Activated T-cell treated with anti-CD3 and anti-CD28 coated beads, Interleukin-2, amount 50 U/mL, for 24 hours (primary cell): Measurements from ENCODE around the gene MTURN.

Experiments
- DNase-seq: peaks from one replicate; pipeline ENCODE4 v3.0.0-alpha.2; 2020
- H3K27ac Mint-ChIP-seq: 2 replicates; pipeline ENCODE4 v1.8.0; 2020; ENCODE audit warnings: mild to moderate bottlenecking, mixed read lengths
- H3K27me3 Mint-ChIP-seq: 2 replicates; pipeline ENCODE4 v1.8.0; 2020; ENCODE audit warnings: mixed read lengths
- H3K36me3 Mint-ChIP-seq: 2 replicates; pipeline ENCODE4 v1.8.0; 2020; ENCODE audit warnings: low read depth, mixed read lengths
- H3K4me1 Mint-ChIP-seq: 2 replicates; pipeline ENCODE4 v1.8.0; 2020; ENCODE audit warnings: low read depth, mixed read lengths
- H3K4me3 Mint-ChIP-seq: 2 replicates; pipeline ENCODE4 v1.8.0; 2020; ENCODE audit warnings: mild to moderate bottlenecking, moderate library complexity, mixed read lengths
- H3K9me3 Mint-ChIP-seq: 2 replicates; pipeline ENCODE4 v1.8.0; 2020; ENCODE audit warnings: mixed read lengths

The MTURN gene

GRCh38 chr7:30162622-30163124, 27.9 kb downstream of the MTURN start:
- H3K9me3 Mint-ChIP-seq = no peaks in the 10 kb centered on the region
- no peak for DNase-seq
- H3K4me3 Mint-ChIP-seq = peak overlapping the region; percentile 45
- H3K27ac Mint-ChIP-seq = peak overlapping the region; percentile 90
- no peaks in the 10 kb centered on the region for H3K27me3 Mint-ChIP-seq
- H3K4me1 Mint-ChIP-seq = peaks cover 53% of the 10 kb centered on the region
- H3K36me3 Mint-ChIP-seq = no peaks in the 10 kb centered on the region

GRCh38 chr7:30163231-30163894, 28.6 kb downstream of the MTURN start:
- peaks cover 51% of the 10 kb centered on the region for H3K4me1 Mint-ChIP-seq
- H3K36me3 Mint-ChIP-seq = no peaks in the 10 kb centered on the region
- H3K9me3 Mint-ChIP-seq = no peaks in the 10 kb centered on the region
- peak; percentile 37 for DNase-seq
- no peaks in the 10 kb centered on the region for H3K27me3 Mint-ChIP-seq
- peak overlapping the region; percentile 45 for H3K4me3 Mint-ChIP-seq
- H3K27ac Mint-ChIP-seq = peak overlapping the region; percentile 90

GRCh38 chr7:30164567-30164966, 29.8 kb downstream of the MTURN start:
- H3K36me3 Mint-ChIP-seq = no peaks in the 10 kb centered on the region
- no peak overlapping the region for H3K27ac Mint-ChIP-seq
- H3K4me1 Mint-ChIP-seq = peaks cover 40% of the 10 kb centered on the region
- no peaks in the 10 kb centered on the region for H3K9me3 Mint-ChIP-seq
- H3K4me3 Mint-ChIP-seq = no peak overlapping the region
- no peaks in the 10 kb centered on the region for H3K27me3 Mint-ChIP-seq
- DNase-seq = no peak

- Mint-ChIP-seq H3K4me3 (no peak overlapping the region), H3K36me3 (no peaks in the 10 kb centered on the region), H3K27ac (no peak overlapping the region), H3K9me3 (no peaks in the 10 kb centered on the region), H3K4me1 (peaks cover 30% of the 10 kb centered on the region), H3K27me3 (no peaks in the 10 kb centered on the region)
- DNase-seq = no peak
Measured at GRCh38 chr7:30165590-30165989, 30.8 kb downstream of the MTURN start.

- H3K4me3 Mint-ChIP-seq = no peak overlapping the region
- H3K4me1 Mint-ChIP-seq = peaks cover 25% of the 10 kb centered on the region
- H3K27me3 Mint-ChIP-seq = no peaks in the 10 kb centered on the region
- no peak overlapping the region for H3K27ac Mint-ChIP-seq
- H3K9me3 Mint-ChIP-seq = no peaks in the 10 kb centered on the region
- H3K36me3 Mint-ChIP-seq = no peaks in the 10 kb centered on the region
- DNase-seq = no peak
Measured at GRCh38 chr7:30166155-30166840, 31.5 kb downstream of the MTURN start.

GRCh38 chr7:30166841-30167235, 32.1 kb downstream of the MTURN start:
- Mint-ChIP-seq H3K4me3 (no peak overlapping the region), H3K4me1 (peaks cover 22% of the 10 kb centered on the region), H3K36me3 (no peaks in the 10 kb centered on the region), H3K27ac (no peak overlapping the region), H3K9me3 (no peaks in the 10 kb centered on the region), H3K27me3 (no peaks in the 10 kb centered on the region)
- DNase-seq = no peak

- no peak for DNase-seq
- Mint-ChIP-seq H3K9me3 (no peaks in the 10 kb centered on the region), H3K4me1 (peaks cover 13% of the 10 kb centered on the region), H3K36me3 (no peaks in the 10 kb centered on the region), H3K27ac (no peak overlapping the region), H3K4me3 (no peak overlapping the region), H3K27me3 (no peaks in the 10 kb centered on the region)
Measured at GRCh38 chr7:30167901-30168300, 33.1 kb downstream of the MTURN start.

GRCh38 chr7:30168835-30169573, 34.2 kb downstream of the MTURN start:
- Mint-ChIP-seq H3K36me3 (no peaks in the 10 kb centered on the region), H3K27me3 (no peaks in the 10 kb centered on the region), H3K27ac (no peak overlapping the region), H3K4me1 (peaks cover 2% of the 10 kb centered on the region), H3K9me3 (no peaks in the 10 kb centered on the region), H3K4me3 (no peak overlapping the region)
- no peak for DNase-seq

- Mint-ChIP-seq H3K36me3 (no peaks in the 10 kb centered on the region), H3K4me1 (no peaks in the 10 kb centered on the region), H3K9me3 (no peaks in the 10 kb centered on the region)
Measured at GRCh38 chr7:30169579-30169978, 34.8 kb downstream of the MTURN start.

GRCh38 chr7:30170476-30171205, 35.9 kb downstream of the MTURN start:
- H3K4me1 Mint-ChIP-seq = no peaks in the 10 kb centered on the region
- H3K27ac Mint-ChIP-seq = no peak overlapping the region
- no peaks in the 10 kb centered on the region for H3K27me3 Mint-ChIP-seq
- no peaks in the 10 kb centered on the region for H3K36me3 Mint-ChIP-seq
- H3K9me3 Mint-ChIP-seq = no peaks in the 10 kb centered on the region
- DNase-seq = no peak
- no peak overlapping the region for H3K4me3 Mint-ChIP-seq

More at GRCh38 chr7:30169579-30169978, 34.8 kb downstream of the MTURN start:
- Mint-ChIP-seq H3K27me3 (no peaks in the 10 kb centered on the region), H3K4me3 (no peak overlapping the region), H3K27ac (no peak overlapping the region)
- no peak for DNase-seq

- Mint-ChIP-seq H3K4me1 (no peaks in the 10 kb centered on the region), H3K27ac (no peak overlapping the region), H3K27me3 (no peaks in the 10 kb centered on the region), H3K4me3 (no peak overlapping the region), H3K36me3 (no peaks in the 10 kb centered on the region), H3K9me3 (no peaks in the 10 kb centered on the region)
- DNase-seq = no peak
Measured at GRCh38 chr7:30171766-30172447, 37.1 kb downstream of the MTURN start.

- Mint-ChIP-seq H3K4me1 (no peaks in the 10 kb centered on the region), H3K4me3 (no peak overlapping the region), H3K27me3 (no peaks in the 10 kb centered on the region), H3K27ac (no peak overlapping the region), H3K36me3 (no peaks in the 10 kb centered on the region), H3K9me3 (no peaks in the 10 kb centered on the region)
- DNase-seq = no peak
Measured at GRCh38 chr7:30172451-30172850, 37.7 kb downstream of the MTURN start.

- Mint-ChIP-seq H3K27me3 (no peaks in the 10 kb centered on the region), H3K36me3 (no peaks in the 10 kb centered on the region), H3K4me3 (no peak overlapping the region), H3K27ac (no peak overlapping the region), H3K4me1 (no peaks in the 10 kb centered on the region), H3K9me3 (no peaks in the 10 kb centered on the region)
- DNase-seq = no peak
Measured at GRCh38 chr7:30173058-30173897, 38.5 kb downstream of the MTURN start.
